CD4-positive, alpha-beta T cell treated with Interleukin-4 for 1 hour (primary cell): ENCODE results near the gene HSPA12B.

Experiments used
- DNase-seq, 2 donors: peaks; one replicate each; pipeline ENCODE4 v3.0.0-alpha.2; 2020 to 2022

The HSPA12B gene

GRCh38 chr20:3732327-3733118 lies at the start of gene HSPA12B:
HSPA12B (plus strand) TSS chr20:3732685; CDS start chr20:3738675, 5,990 bp downstream.
- DNase-seq = no peak

DNA sequence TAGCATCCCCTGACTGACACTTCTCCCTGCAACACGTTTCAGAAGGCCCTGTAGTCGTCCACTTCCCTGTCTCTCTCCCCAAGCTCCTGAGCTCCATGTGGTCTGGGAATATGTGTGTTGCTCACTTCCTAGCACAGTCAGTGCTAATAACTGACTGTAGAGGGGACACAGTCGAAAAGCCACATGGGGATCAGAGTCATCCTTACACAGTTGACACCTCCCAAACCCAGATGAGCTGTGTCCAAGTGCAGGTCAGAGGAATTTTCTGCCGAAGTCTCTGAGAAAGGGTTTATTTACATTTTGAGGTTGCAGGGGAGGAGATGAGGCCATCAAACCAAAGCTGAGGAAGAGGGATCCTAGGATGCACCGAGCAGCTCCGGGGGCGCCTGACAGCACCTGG lies 47.1 kb upstream of the HSPA12B start:
- no peak for DNase-seq

DNA sequence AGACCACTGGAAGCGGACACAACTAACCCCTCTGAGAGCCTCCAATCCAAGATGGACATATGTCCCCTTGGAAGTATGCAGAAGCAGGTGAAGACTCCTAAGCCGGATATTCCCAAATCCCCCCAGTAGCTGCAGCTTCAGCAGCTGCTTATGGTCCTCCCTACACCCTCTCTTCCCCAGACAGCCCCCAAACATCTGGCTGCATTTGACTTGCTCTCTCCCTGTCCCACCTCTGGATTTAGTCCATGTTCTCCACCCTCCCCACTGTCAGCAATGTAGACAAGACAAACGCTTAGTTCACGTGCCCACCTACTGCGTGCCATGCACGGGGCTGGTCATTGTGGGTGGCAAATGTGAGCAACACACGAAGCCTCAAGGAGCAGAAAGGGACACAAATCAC lies 46.1 kb upstream of the HSPA12B start:
- DNase-seq = no peak

GRCh38 chr20:3686867-3687321 lies 45.6 kb upstream of the HSPA12B start:
- DNase-seq = no peak

- no peak for DNase-seq
Measured at GRCh38 chr20:3687655-3688054, 44.8 kb upstream of the HSPA12B start.

- no peak for DNase-seq
Measured at GRCh38 chr20:3689978-3690377, 42.5 kb upstream of the HSPA12B start.

GRCh38 chr20:3690413-3690812 lies 42.1 kb upstream of the HSPA12B start:
- DNase-seq = no peak

DNA sequence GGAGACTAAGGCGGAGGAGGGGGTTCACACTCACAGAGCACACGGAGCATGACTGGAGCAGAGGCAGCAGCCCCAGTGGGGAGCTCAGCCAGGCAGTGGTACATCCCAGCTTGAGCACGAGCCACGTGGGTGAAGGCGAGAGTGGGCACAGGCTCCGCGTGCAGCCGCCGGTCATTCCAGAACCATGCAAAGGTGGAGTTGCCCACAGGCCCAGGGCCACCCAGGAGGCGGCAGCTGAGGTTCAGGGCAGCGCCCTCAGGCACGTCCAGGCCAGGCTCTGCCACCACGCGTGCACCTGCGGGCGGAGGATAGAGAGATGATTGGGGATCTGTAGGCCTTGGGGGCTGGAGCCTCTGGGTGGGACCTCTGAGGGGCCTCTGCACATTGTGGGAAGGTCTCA lies 41.2 kb upstream of the HSPA12B start:
- DNase-seq = no peak

DNA sequence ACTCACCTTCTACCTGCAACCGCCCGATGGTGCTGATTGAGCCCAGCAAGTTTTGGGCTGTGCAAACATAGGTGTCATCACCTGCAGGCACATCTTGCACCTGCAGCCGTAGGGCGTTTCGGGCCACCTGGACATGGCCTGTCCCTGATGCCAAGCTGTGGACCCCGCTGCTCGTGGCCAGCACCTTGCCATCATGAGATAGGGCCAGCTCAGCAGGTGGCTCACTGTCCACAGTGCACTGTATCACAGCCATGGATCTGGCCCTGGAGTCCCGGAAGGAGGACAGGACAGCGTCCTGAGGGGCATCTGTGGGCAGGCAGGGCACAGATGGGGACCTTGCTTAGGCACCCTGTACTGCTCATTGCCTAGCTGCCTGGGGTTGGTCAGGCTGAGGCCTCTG lies 40.6 kb upstream of the HSPA12B start:
- DNase-seq = no peak

- no peak for DNase-seq
Measured at GRCh38 chr20:3692706-3693294, 39.7 kb upstream of the HSPA12B start.

DNA sequence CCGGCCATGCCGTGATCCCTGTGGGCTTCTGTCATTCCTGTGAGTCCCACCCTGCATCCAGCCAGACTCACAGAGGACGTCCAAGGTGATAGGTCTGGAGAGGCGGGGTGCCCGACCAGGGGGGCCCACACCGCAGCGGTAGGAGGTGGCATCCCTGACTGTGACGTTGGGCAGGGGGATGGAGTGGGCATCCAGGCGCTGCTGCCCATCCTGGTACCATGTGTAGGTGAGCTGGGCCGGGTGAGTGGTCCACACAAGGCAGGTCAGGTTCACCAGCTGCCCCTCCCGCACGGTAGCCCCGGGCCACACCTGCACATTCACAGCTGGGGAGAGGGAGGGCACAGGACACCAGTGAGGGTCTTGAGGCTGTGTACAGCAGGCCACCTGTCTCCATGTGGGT lies 39.1 kb upstream of the HSPA12B start:
- no peak for DNase-seq

GRCh38 chr20:3694864-3695263 lies 37.6 kb upstream of the HSPA12B start:
- no peak for DNase-seq

- DNase-seq = no peak
Measured at GRCh38 chr20:3696200-3696599, 36.3 kb upstream of the HSPA12B start.

GRCh38 chr20:3696745-3697587 lies 35.5 kb upstream of the HSPA12B start:
- DNase-seq = no peak

DNA sequence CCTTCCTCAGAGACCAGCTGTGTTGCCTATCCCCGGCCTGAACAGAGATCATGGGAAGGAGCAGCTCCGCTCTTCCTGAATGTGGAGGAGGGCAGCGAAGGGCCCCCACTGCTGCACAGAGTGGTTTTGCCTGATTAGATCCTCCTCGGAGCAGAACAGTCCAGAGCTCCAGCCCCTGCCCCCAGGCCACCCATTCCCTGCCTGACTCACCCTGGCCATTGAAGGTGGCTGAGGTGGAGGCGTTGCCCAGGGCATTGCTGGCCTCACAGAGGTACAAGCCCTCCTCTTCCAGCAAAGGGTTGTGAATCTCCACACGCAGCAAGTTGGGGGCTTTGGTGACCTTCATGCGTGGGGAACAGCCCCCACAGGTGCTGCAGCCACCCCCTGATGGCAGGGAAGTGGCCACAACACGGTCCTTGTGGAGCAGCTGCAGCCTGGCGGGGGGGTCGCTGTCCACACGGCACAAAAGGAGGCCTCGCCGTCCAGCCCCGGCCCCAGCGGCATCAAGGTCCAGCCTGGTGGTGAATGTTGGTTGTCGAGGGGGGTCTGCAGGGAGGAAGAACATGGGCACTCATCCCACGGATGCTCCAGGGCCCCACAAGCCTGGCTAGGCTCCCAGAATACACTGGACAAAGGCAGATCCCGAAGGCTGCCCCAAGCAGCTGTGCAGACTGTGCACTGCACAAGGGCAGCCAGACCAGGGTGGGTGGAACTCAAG lies 34.7 kb upstream of the HSPA12B start:
- DNase-seq = no peak

DNA sequence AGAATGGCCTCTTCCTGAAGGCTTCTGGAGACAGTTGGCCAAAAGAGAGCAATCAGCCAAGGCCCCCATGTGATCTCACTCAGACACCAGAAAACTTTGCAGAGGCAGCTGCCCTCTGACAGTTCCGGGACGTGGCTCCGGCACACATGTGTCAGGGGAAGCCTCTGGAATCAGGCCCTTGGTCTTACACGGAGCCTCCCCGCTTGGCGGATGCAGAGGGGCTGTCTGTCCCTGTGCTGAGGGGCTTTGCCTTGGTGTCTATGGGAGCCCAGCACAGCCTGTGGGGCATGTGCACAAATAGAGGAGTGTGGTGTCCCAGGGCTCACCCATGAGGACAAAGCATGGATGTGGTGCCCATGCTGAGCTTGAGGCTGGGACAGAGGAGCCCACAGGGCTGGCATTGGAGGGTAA lies 33.9 kb upstream of the HSPA12B start:
- no peak for DNase-seq

DNA sequence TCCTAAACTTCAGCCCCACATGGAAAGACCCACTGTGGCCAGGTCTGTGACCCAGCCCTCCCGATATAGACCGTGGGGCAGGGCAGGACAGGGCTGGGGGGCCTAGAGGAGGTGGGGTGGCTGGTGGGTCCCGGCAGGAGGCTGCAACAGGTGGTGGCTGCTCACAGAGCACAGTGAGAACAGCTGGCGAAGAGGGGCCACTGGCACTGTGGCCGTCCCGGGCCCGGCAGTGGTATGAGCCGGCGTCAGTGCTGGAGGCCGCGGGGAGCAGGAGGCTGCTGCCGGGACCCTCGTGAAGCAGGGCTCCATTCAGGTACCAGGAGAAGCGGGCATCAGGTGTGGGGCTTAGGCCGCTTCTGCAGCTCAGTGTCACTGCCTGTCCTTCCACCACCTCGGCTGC lies 33.4 kb upstream of the HSPA12B start:
- no peak for DNase-seq

GRCh38 chr20:3701061-3701998 lies 31.2 kb upstream of the HSPA12B start:
- DNase-seq = no peak

DNA sequence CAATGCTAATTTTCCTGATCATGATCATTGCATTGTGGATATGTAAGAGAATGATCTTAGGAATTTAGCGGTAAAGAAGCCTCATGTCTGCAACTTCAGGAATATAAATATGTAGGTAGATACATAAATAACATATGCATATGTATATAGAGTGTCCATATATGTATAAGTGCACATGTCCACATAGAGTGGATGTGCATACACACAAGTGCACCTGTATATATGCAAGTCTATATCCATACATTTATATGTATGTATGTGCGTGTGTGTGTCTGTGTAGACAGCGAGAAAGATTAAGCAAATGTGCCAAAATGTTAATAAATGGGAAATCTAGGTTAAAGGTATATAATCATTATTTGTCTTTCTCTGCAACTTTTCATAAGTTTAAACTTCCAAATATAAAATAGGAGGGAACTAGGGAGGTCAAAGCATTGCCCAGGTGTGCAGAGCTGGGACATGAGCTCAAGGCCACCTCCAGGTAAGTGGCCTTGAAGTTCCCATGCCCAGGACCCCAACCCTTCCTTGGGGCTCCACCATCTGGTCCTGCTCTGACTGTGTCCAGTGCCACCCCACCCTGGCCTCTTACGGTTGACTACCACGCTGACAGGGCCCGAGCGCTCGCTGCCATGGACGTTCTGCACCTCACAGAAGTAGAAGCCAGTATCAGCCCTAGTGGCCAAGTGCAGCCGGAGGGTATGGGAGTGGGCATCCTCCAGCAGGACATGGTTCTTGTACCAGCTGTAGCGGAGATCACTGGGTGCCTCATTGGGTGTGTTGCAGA lies 29.7 kb upstream of the HSPA12B start:
- no peak for DNase-seq

DNA sequence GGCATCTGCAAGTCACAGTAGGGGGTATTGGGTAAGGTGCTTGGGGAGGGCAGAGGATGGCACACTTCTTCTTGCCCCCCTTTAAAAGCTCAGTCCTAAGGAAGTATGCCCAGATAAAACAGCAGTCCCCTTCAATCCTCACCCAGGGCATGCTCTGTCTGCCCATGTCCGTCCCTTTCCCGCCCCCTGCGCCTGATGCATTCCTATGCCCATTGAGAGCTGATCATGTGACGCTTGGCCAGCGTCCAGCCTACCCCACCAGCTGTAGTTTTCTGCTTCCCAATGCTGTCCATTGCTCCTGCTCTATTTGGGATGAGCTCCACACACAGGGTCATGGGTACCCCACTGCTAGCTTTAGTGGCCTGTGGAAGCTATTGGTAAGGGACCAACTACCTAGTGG lies 28.4 kb upstream of the HSPA12B start:
- DNase-seq = no peak

- DNase-seq = no peak
Measured at GRCh38 chr20:3705491-3705969, 27.0 kb upstream of the HSPA12B start.
